Measurements from ENCODE around the gene MRPS33. TPM values are rescaled to one million over a fixed set of nuclear protein-coding genes. Genes with fewer than 3 reads are reported as not detected.

MRPS33 gene
- total and polyA plus RNA-seq, 2 of the 13 experiments (the other 11 are each of a cell fraction or from before 2014, with no cell fraction given): 50.9 to 91.0 TPM

DNA sequence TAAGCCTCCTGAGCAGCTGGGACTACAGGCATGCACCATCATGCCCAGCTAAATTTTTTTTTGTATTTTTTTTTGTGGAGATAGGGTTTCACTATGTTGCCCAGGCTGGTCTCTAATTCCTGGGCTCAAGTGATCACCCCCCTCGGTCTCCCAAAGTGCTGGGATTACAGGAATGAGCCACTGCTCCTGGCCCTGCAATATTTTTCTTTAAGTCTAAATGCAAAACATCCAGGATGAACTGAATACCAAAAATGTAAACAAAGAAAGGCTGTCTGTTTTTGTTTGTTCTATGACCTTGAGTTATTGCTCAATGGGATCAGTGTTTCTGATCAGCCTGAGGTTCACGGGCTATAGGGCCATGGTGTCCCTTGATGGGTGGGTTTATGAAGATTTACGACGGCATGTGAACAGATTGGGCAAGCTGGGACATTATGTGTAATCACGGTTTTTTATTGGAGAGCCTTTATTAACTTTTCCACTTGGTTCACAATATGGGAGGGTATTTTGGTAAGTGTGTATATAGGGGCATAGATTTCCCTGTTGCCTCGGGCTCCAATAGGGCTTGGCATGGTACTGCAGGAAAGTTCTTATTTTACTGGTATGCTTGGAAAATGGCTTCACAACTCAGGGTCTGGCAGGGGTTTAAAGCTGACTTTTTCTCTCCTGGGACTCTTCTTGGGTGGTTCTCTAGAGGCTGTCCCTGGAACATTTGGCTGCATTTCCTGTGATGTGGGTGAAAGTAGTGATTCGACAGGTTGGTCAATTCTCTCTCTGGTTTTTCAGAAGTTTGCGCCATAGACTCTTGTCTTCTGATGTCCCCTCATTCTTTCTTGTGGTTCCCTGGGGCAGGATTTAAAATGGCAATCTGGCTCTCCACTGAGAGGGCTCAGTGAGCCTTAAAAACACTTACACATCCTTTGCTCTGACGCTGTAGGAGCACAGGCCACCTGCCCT, 41.6 kb downstream of the MRPS33 start (continued):
- no peak for TF ChIP-seq RFXAP (CRISPR knock-in tag; IDR thresholded peaks at IDR 0.05; ENCODE audit: borderline replicate concordance)
- TF ChIP-seq SOX6 (IDR thresholded peaks at IDR 0.05): no peak
- TF ChIP-seq SOX6 (CRISPR knock-in tag; IDR thresholded peaks at IDR 0.05): peak; percentile 92
- no peak for TF ChIP-seq RAD51 (IDR thresholded peaks at IDR 0.05; ENCODE audit: borderline replicate concordance)
- peak; percentile 53 for TF ChIP-seq ZBTB7B (CRISPR knock-in tag; IDR thresholded peaks at IDR 0.05)
- TF ChIP-seq ISL2 (CRISPR knock-in tag; IDR thresholded peaks at IDR 0.05): peak; percentile 73
- peak; percentile 33; the same call in 1 of the 2 replicates for TF ChIP-seq ZNF747 (CRISPR knock-in tag; IDR thresholded peaks at IDR 0.05; ENCODE audit: borderline replicate concordance)
- peak; percentile 45; the same call in 1 of the 2 replicates for TF ChIP-seq ZNF792 (CRISPR knock-in tag; IDR thresholded peaks at IDR 0.05)
- peak; percentile 76 for TF ChIP-seq ZNF121 (CRISPR knock-in tag; IDR thresholded peaks at IDR 0.05)
- peak; percentile 78; the same call in 1 of the 2 replicates for TF ChIP-seq ZNF614 (CRISPR knock-in tag; IDR thresholded peaks at IDR 0.05; ENCODE audit: borderline replicate concordance)
- TF ChIP-seq, protein P1, sequence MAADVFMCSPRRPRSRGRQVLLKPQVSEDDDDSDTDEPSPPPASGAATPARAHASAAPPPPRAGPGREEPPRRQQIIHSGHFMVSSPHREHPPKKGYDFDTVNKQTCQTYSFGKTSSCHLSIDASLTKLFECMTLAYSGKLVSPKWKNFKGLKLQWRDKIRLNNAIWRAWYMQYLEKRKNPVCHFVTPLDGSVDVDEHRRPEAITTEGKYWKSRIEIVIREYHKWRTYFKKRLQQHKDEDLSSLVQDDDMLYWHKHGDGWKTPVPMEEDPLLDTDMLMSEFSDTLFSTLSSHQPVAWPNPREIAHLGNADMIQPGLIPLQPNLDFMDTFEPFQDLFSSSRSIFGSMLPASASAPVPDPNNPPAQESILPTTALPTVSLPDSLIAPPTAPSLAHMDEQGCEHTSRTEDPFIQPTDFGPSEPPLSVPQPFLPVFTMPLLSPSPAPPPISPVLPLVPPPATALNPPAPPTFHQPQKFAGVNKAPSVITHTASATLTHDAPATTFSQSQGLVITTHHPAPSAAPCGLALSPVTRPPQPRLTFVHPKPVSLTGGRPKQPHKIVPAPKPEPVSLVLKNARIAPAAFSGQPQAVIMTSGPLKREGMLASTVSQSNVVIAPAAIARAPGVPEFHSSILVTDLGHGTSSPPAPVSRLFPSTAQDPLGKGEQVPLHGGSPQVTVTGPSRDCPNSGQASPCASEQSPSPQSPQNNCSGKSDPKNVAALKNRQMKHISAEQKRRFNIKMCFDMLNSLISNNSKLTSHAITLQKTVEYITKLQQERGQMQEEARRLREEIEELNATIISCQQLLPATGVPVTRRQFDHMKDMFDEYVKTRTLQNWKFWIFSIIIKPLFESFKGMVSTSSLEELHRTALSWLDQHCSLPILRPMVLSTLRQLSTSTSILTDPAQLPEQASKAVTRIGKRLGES (CRISPR knock-in tag; IDR thresholded peaks at IDR 0.05; ENCODE audit: borderline replicate concordance): no peak
- 0 out of 2 replicates have a peak, but pooled peaks have one; percentile 17 for TF ChIP-seq SMC3 (IDR thresholded peaks at IDR 0.05; ENCODE audit: low read length)
- peak; percentile 58 for TF ChIP-seq TEAD3 (CRISPR knock-in tag; optimal IDR thresholded peaks at IDR 0.05; ENCODE audit: borderline replicate concordance)
- peak; percentile 36; the same call in 1 of the 2 replicates for TF ChIP-seq NFKBIZ (CRISPR knock-in tag; IDR thresholded peaks at IDR 0.05)
- TF ChIP-seq ZNF264 (CRISPR knock-in tag; IDR thresholded peaks at IDR 0.05): 0 out of 2 replicates have a peak, but pooled peaks have one; percentile 47
- peak; percentile 27; the same call in 1 of the 2 replicates for TF ChIP-seq NR2C2 (CRISPR knock-in tag; IDR thresholded peaks at IDR 0.05; ENCODE audit: borderline replicate concordance)
- TF ChIP-seq ATF7-NPFF (CRISPR knock-in tag; IDR thresholded peaks at IDR 0.05; ENCODE audit: low read depth): peak; percentile 50; the same call in 1 of the 2 replicates
- TF ChIP-seq, protein P2, sequence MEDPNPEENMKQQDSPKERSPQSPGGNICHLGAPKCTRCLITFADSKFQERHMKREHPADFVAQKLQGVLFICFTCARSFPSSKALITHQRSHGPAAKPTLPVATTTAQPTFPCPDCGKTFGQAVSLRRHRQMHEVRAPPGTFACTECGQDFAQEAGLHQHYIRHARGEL (CRISPR knock-in tag; IDR thresholded peaks at IDR 0.05): no peak
- no peak for TF ChIP-seq ZNF850 (CRISPR knock-in tag; conservative IDR thresholded peaks at IDR 0.05)
- TF ChIP-seq, protein P3, sequence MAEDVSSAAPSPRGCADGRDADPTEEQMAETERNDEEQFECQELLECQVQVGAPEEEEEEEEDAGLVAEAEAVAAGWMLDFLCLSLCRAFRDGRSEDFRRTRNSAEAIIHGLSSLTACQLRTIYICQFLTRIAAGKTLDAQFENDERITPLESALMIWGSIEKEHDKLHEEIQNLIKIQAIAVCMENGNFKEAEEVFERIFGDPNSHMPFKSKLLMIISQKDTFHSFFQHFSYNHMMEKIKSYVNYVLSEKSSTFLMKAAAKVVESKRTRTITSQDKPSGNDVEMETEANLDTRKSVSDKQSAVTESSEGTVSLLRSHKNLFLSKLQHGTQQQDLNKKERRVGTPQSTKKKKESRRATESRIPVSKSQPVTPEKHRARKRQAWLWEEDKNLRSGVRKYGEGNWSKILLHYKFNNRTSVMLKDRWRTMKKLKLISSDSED (CRISPR knock-in tag; IDR thresholded peaks at IDR 0.05): no peak
- TF ChIP-seq, protein P4, sequence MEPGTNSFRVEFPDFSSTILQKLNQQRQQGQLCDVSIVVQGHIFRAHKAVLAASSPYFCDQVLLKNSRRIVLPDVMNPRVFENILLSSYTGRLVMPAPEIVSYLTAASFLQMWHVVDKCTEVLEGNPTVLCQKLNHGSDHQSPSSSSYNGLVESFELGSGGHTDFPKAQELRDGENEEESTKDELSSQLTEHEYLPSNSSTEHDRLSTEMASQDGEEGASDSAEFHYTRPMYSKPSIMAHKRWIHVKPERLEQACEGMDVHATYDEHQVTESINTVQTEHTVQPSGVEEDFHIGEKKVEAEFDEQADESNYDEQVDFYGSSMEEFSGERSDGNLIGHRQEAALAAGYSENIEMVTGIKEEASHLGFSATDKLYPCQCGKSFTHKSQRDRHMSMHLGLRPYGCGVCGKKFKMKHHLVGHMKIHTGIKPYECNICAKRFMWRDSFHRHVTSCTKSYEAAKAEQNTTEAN (CRISPR knock-in tag; conservative IDR thresholded peaks at IDR 0.05): peak; percentile 50; the same call in 1 of the 2 replicates
- TF ChIP-seq KLF16 (CRISPR knock-in tag; IDR thresholded peaks at IDR 0.05): peak in 1 of 2 experiments; percentile 24; a peak in 1 of 4 replicates
- TF ChIP-seq BCL6 (CRISPR knock-in tag; IDR thresholded peaks at IDR 0.05): peak; percentile 78
- peak; percentile 42; the same call in 1 of the 2 replicates for TF ChIP-seq ZFP1 (CRISPR knock-in tag; IDR thresholded peaks at IDR 0.05)
- TF ChIP-seq ZNF317 (CRISPR knock-in tag; IDR thresholded peaks at IDR 0.05): peak; percentile 44
- TF ChIP-seq NCOA2 (CRISPR knock-in tag; IDR thresholded peaks at IDR 0.05): peak; percentile 91

Data from HepG2 (cell line).